HepG2 (cell line): ENCODE results near the gene ZMYM3. TPM values are rescaled to one million over a fixed set of nuclear protein-coding genes. Genes with fewer than 3 reads are reported as not detected.

Source experiments
- CERS6 ChIP-seq: sonication (generic); formaldehyde crosslinking; IDR thresholded peaks from 2 replicates; pipeline ENCODE4 v1.5.0; 2020; ENCODE audit warnings: missing genetic modification reagents
- EHMT2 ChIP-seq: fragments of 200-600 bp; sonication (generic); IDR thresholded peaks from 2 replicates; pipeline ENCODE4 v1.7.0; 2017; ENCODE audit warnings: antibody characterized with exemption, low read depth, low read length, borderline replicate concordance
- FOXJ3 ChIP-seq: sonication (generic); formaldehyde crosslinking; IDR thresholded peaks from 2 replicates; pipeline ENCODE4 v1.4.0; 2020; ENCODE audit warnings: missing genetic modification reagents, mild to moderate bottlenecking, borderline replicate concordance
- GPBP1L1 ChIP-seq: sonication (generic); formaldehyde crosslinking; IDR thresholded peaks from 2 replicates; pipeline ENCODE4 v1.5.0; 2020; ENCODE audit warnings: mild to moderate bottlenecking, missing genetic modification reagents
- IKZF4 ChIP-seq: sonication (generic); formaldehyde crosslinking; IDR thresholded peaks from 2 replicates; pipeline ENCODE4 v1.5.1; 2020; ENCODE audit warnings: borderline replicate concordance, mild to moderate bottlenecking, low read depth, missing genetic modification reagents; ENCODE audit errors: not compliant biosample characterization
- JDP2 ChIP-seq: sonication (generic); formaldehyde crosslinking; IDR thresholded peaks from 2 replicates; pipeline ENCODE4 v1.8.1; 2022; ENCODE audit warnings: missing genetic modification reagents, borderline replicate concordance
- MEF2D ChIP-seq: sonication (generic); formaldehyde crosslinking; IDR thresholded peaks from 2 replicates; pipeline ENCODE4 v1.5.1; 2020; ENCODE audit warnings: mild to moderate bottlenecking, missing genetic modification reagents
- MEIS1 ChIP-seq: sonication (generic); formaldehyde crosslinking; IDR thresholded peaks from 2 replicates; pipeline ENCODE4 v1.9.0; 2021; ENCODE audit warnings: mild to moderate bottlenecking, missing genetic modification reagents, moderate library complexity, borderline replicate concordance
- NCOA1 ChIP-seq: sonication (generic); formaldehyde crosslinking; IDR thresholded peaks from 2 replicates; pipeline ENCODE4 v1.9.0; 2021; ENCODE audit warnings: missing genetic modification reagents
- NFYC ChIP-seq: IDR thresholded peaks from 2 replicates; pipeline ENCODE4 v1.6.1; 2016; ENCODE audit warnings: missing genetic modification reagents, missing compliant biosample characterization
- PAXIP1 ChIP-seq: sonication (generic); formaldehyde crosslinking; conservative IDR thresholded peaks from 2 replicates; pipeline ENCODE4 v1.4.0; 2020; ENCODE audit warnings: mild to moderate bottlenecking, missing genetic modification reagents, moderate library complexity
- RBFOX2 ChIP-seq: fragments of 200-400 bp; formaldehyde crosslinking; IDR thresholded peaks from 2 replicates; pipeline ENCODE4 v1.6.1; 2017; ENCODE audit warnings: low read depth, mild to moderate bottlenecking, low read length
- ZBTB46 ChIP-seq: sonication (generic); formaldehyde crosslinking; IDR thresholded peaks from 2 replicates; pipeline ENCODE4 v1.4.0; 2020; ENCODE audit warnings: mild to moderate bottlenecking, missing genetic modification reagents, borderline replicate concordance
- ZNF281 ChIP-seq: sonication (generic); formaldehyde crosslinking; IDR thresholded peaks from 2 replicates; pipeline ENCODE4 v1.4.0; 2020; ENCODE audit warnings: missing genetic modification reagents, borderline replicate concordance
- polyA plus RNA-seq, 8 experiments: library from polyadenylated mRNA; depleted of rRNA in 3 of 8; stranded (reverse) in 7 of 8; unstranded in 1 of 8; fragments of >200 nt; fragmentation: Illumina TruSeq in 4 of 8; extraction: Trizol in 4 of 8; gene quantifications; 2 replicates each; pipeline versions ENCODE4 v1.2.1 to v1.2.3, GENCODE V29; 2011 to 2016; ENCODE audit warnings: low read depth in 4 of 8, missing spikeins in 1 of 8, mixed read lengths in 1 of 8; ENCODE audit not compliant: insufficient read depth in 1 of 8
- total RNA-seq, 5 experiments: library from RNA; depleted of rRNA; stranded (reverse); fragments of >200 nt; fragmentation: Illumina TruSeq; extraction: Trizol; gene quantifications; 2 replicates each; pipeline ENCODE4 v1.2.3, GENCODE V29; 2016; ENCODE audit warnings: low read depth in 1 of 5

ZMYM3 gene
- total and polyA plus RNA-seq, 2 of the 13 experiments (the other 11 are each of a cell fraction or from before 2014, with no cell fraction given), result 26.4 to 35.4 TPM

GRCh38 chrX:71254092-71254963 lies at the start of gene ZMYM3 (continued):
- TF ChIP-seq ZNF281 (CRISPR knock-in tag) (peak; percentile 53; the same call in 1 of the 2 replicates), ZBTB46 (CRISPR knock-in tag) (no peak), JDP2 (CRISPR knock-in tag) (no peak), RBFOX2 (peak; percentile 82), MEIS1 (CRISPR knock-in tag) (no peak), IKZF4 (CRISPR knock-in tag) (no peak), GPBP1L1 (CRISPR knock-in tag) (no peak), FOXJ3 (CRISPR knock-in tag) (no peak), NCOA1 (CRISPR knock-in tag) (no peak), CERS6 (CRISPR knock-in tag) (no peak), MEF2D (CRISPR knock-in tag) (no peak), EHMT2 (no peak), NFYC (CRISPR knock-in tag) (peak; percentile 82), PAXIP1 (no peak)
